Body of pancreas (tissue), 4 donors: ENCODE data around the gene CCNH.

Experiments used
- CTCF ChIP-seq, 7 experiments: fragments of 450-650 bp in 4 of 7; fragments of 200-600 bp in 3 of 7; sonication (generic) in 3 of 7; IDR thresholded peaks; one replicate each; pipeline ENCODE4 v1.5.1; 2016 to 2019; ENCODE audit warnings: antibody characterized with exemption in 7 of 7
- POLR2A ChIP-seq, 3 donors: fragments of 450-650 bp; IDR thresholded peaks; one replicate each; pipeline ENCODE4 v1.6.1; 2016; ENCODE audit warnings: antibody characterized with exemption in 3 of 3, mild to moderate bottlenecking in 2 of 3

GRCh38 chr5:87437724-87438123 lies 25.0 kb upstream of the CCNH start:
- TF ChIP-seq CTCF (IDR thresholded peaks at IDR 0.05) (no peak), POLR2A (IDR thresholded peaks at IDR 0.05) (no peak)
